IPS-18c (cell line): ENCODE measurements around the gene PLA2G12A.

ENCODE experiments used
- H3K4me3 ChIP-seq: 2 replicates; pipeline ENCODE4 v1.7.0; 2013; ENCODE audit warnings: low read depth, mild to moderate bottlenecking, low read length, moderate library complexity; ENCODE audit not compliant: insufficient read depth
- H3K9me3 ChIP-seq: one replicate; pipeline ENCODE4 v1.6.1; 2013; ENCODE audit warnings: mild to moderate bottlenecking, low read length, moderate library complexity; ENCODE audit not compliant: control insufficient read depth, insufficient read depth

Gene PLA2G12A

GRCh38 chr4:109735566-109736365 lies 5.9 kb upstream of the PLA2G12A start:
- Histone ChIP-seq H3K9me3 (no peaks in the 10 kb centered on the region), H3K4me3 (no peak overlapping the region)

- H3K9me3 ChIP-seq: no peaks in the 10 kb centered on the region
- H3K4me3 ChIP-seq: no peak overlapping the region
These were observed 3.9 kb upstream of the PLA2G12A start for GRCh38 chr4:109733728-109734127.

GRCh38 chr4:109730619-109731545 lies 1.0 kb upstream of the PLA2G12A start:
- H3K9me3 ChIP-seq: no peaks in the 10 kb centered on the region

GRCh38 chr4:109729117-109729717 lies 653 bp downstream of the PLA2G12A start:
- Histone ChIP-seq H3K9me3 (no peaks in the 10 kb centered on the region), H3K4me3 (peak overlapping the region; percentile 88)

More at GRCh38 chr4:109730619-109731545, 1.0 kb upstream of the PLA2G12A start:
- peak overlapping the region; percentile 68 for H3K4me3 ChIP-seq

GRCh38 chr4:109728385-109728784 lies 1.5 kb downstream of the PLA2G12A start:
- peak overlapping the region; percentile 21; the same call in 1 of the 2 replicates for H3K4me3 ChIP-seq

GRCh38 chr4:109723110-109723509 lies 6.8 kb downstream of the PLA2G12A start:
- peaks cover 2% of the 10 kb centered on the region for H3K9me3 ChIP-seq
- no peak overlapping the region for H3K4me3 ChIP-seq

More at GRCh38 chr4:109728385-109728784, 1.5 kb downstream of the PLA2G12A start:
- H3K9me3 ChIP-seq: no peaks in the 10 kb centered on the region

- Histone ChIP-seq H3K9me3 (peaks cover 2% of the 10 kb centered on the region), H3K4me3 (no peak overlapping the region)
These were observed 7.5 kb downstream of the PLA2G12A start for GRCh38 chr4:109722357-109722756.

- H3K9me3 ChIP-seq: peaks cover 2% of the 10 kb centered on the region
These were observed 8.8 kb downstream of the PLA2G12A start for GRCh38 chr4:109721033-109721432.

GRCh38 chr4:109719604-109720003 lies 10.3 kb downstream of the PLA2G12A start:
- H3K9me3 ChIP-seq: peaks cover 2% of the 10 kb centered on the region
- H3K4me3 ChIP-seq: no peak overlapping the region

More at GRCh38 chr4:109721033-109721432, 8.8 kb downstream of the PLA2G12A start:
- H3K4me3 ChIP-seq: no peak overlapping the region

- Histone ChIP-seq H3K9me3 (peaks cover 2% of the 10 kb centered on the region), H3K4me3 (no peak overlapping the region)
These were observed 11.1 kb downstream of the PLA2G12A start for GRCh38 chr4:109718759-109719158.

GRCh38 chr4:109713500-109713899 lies 16.4 kb downstream of the PLA2G12A start:
- H3K9me3 ChIP-seq: no peaks in the 10 kb centered on the region
- no peak overlapping the region for H3K4me3 ChIP-seq

GRCh38 chr4:109708990-109709389 lies 20.9 kb downstream of the PLA2G12A start:
- H3K4me3 ChIP-seq: no peak overlapping the region
- H3K9me3 ChIP-seq: no peaks in the 10 kb centered on the region

GRCh38 chr4:109708435-109708834 lies 21.4 kb downstream of the PLA2G12A start:
- Histone ChIP-seq H3K4me3 (no peak overlapping the region), H3K9me3 (no peaks in the 10 kb centered on the region)

GRCh38 chr4:109703664-109704361 lies 26.1 kb downstream of the PLA2G12A start:
- no peaks in the 10 kb centered on the region for H3K9me3 ChIP-seq
- peak overlapping the region; percentile 91 for H3K4me3 ChIP-seq

GRCh38 chr4:109702950-109703663 lies 26.8 kb downstream of the PLA2G12A start, which contains the start of gene CASP6:
CASP6 (minus strand) TSS chr4:109703445; CDS start chr4:109703395, 50 bp downstream.
- Histone ChIP-seq H3K4me3 (peak within 1 kb of the TSS; percentile 91), H3K9me3 (no peaks in the 10 kb centered on the region)
